ENCODE measurements around the gene CDC45.

- no peak for TF ChIP-seq BRCA1 (CRISPR knock-in tag; IDR thresholded peaks at IDR 0.05)
- no peak for TF ChIP-seq MEF2D (CRISPR knock-in tag; IDR thresholded peaks at IDR 0.05)
- TF ChIP-seq JUN (CRISPR knock-in tag; IDR thresholded peaks at IDR 0.05) = no peak
- no peak for TF ChIP-seq FOXM1 (CRISPR knock-in tag; IDR thresholded peaks at IDR 0.05)
- TF ChIP-seq CTCF (CRISPR knock-in tag; IDR thresholded peaks at IDR 0.05) = no peak
- TF ChIP-seq SUZ12 (IDR thresholded peaks at IDR 0.05; ENCODE audit: low read depth, low read length) = no peak
- TF ChIP-seq ZSCAN20 (CRISPR knock-in tag; IDR thresholded peaks at IDR 0.05; ENCODE audit: borderline replicate concordance) = no peak
- no peak for TF ChIP-seq REST (IDR thresholded peaks at IDR 0.05; ENCODE audit: borderline replicate concordance in 1 of 2, low read depth in 1 of 2, low read length in 2 of 2)
- TF ChIP-seq POLR2AphosphoS5 (IDR thresholded peaks at IDR 0.05; ENCODE audit: low read depth, low read length) = no peak
Measured at GRCh38 chr22:19429950-19430889, 49.5 kb upstream of the CDC45 start.

Data from HepG2 (cell line).